AG09319 (cell line): ENCODE data around the gene C19orf18.
"Not testable (repeated sequence)": the region's sequence is repeated elsewhere in the genome, so short reads cannot be mapped to it uniquely, and the experiment has no call there.

Experiments
- DNase-seq: peaks from one replicate; pipeline ENCODE4 v3.0.0-alpha.2; 2010; ENCODE audit warnings: low read depth; ENCODE audit errors: extremely low read depth
- TF ChIP-seq, protein P1 (sequence below): IDR thresholded peaks from 2 replicates; pipeline ENCODE4 v1.5.1; 2011; ENCODE audit warnings: low read depth, mild to moderate bottlenecking, inconsistent platforms, low read length, moderate library complexity

Gene C19orf18

GRCh38 chr19:58009301-58009665, 34.9 kb upstream of the C19orf18 start:
- TF ChIP-seq, protein P1, sequence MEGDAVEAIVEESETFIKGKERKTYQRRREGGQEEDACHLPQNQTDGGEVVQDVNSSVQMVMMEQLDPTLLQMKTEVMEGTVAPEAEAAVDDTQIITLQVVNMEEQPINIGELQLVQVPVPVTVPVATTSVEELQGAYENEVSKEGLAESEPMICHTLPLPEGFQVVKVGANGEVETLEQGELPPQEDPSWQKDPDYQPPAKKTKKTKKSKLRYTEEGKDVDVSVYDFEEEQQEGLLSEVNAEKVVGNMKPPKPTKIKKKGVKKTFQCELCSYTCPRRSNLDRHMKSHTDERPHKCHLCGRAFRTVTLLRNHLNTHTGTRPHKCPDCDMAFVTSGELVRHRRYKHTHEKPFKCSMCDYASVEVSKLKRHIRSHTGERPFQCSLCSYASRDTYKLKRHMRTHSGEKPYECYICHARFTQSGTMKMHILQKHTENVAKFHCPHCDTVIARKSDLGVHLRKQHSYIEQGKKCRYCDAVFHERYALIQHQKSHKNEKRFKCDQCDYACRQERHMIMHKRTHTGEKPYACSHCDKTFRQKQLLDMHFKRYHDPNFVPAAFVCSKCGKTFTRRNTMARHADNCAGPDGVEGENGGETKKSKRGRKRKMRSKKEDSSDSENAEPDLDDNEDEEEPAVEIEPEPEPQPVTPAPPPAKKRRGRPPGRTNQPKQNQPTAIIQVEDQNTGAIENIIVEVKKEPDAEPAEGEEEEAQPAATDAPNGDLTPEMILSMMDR, result no peak

DNA sequence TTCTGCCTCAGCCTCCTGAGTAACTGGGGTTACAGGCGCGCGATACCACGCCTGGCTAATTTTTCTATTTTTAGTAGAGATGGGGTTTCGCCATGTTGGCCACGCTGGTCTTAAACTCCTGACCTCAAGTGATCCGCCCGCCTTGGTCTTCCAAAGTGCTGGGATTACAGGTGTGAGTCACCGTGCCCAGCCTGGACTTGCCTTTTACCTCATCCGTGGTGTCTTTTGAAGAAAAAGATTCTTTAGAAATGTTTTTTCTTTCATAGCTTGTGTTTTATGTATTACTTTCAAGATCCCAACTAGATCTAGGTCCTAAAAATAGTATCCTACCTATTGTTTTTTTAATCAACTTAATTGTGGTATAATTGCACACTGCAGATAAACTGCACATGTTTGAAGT, 34.5 kb upstream of the C19orf18 start:
- not testable (repeated sequence) for DNase-seq

More at GRCh38 chr19:58009301-58009665, 34.9 kb upstream of the C19orf18 start:
- DNase-seq, result no peak

DNA sequence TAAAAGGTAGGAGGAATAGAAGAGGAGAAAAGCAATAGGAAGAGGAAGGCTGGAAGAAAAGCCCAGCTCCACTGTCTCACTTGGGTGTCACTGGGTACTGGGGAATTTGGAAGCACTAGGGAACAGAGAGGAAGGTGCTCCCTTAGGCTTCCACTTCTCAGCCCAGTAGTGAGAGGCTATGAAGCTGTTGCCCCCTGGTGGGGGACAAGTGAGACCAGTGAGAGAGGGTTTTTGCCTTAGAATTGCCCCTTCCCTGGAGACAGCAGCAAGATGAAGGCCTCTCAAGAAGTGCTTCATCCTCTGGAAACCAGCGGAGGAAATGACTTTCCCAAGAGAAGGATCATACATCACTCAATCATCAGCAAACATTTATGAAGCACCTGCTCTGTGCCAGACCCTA, 33.0 kb upstream of the C19orf18 start:
- DNase-seq, result no peak
- TF ChIP-seq, protein P1, result no peak

- no peak for DNase-seq
- TF ChIP-seq, protein P1, result no peak
Measured at GRCh38 chr19:58003174-58003828, 29.0 kb upstream of the C19orf18 start.

DNA sequence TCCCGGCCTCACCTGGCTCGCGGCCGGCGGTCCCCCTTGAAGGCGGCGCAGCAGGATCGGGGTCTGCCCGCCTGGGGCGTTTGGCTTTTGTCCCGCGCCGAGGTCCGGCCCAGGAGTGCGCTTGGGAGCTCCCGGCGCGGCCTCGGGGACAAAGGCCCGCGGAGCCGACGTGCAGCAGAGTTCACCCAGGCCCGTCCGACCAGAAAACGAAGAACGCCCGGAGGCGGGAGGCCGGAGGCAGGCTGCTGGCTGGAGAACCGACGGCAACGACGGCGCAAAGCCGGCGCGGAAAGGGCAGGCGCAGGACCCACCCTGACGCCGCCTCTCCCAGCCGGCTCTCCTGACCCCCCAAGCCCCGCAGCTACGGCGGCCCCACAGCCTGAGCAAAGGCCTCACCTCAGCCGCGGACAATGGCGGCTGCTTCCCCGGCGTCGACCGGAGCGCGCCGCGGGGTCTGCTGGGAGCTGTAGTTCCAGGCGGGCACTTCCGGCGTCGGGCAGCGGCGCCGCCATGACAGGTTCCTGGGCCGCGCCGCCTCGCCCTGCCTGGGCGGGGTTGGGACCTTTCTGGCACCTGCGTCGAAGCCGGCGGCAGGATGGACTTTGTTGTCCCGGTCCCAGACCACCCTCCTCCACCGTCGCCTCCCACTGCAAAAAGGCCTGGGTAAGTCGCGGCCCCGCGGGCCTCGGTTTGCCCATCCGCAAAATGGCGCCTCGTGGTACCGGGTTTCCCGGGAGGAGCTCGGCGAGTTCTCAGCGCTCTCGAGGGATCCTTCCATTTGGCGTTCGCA, 28.2 kb upstream of the C19orf18 start, which contains the start of gene ZNF606:
TSS of gene ZNF606 (minus strand) at position 437 of the 790 bp plus-strand sequence. CDS start 1,501 bp downstream, outside the sequence.
- DNase-seq, result peak; percentile 63
- TF ChIP-seq, protein P1, result no peak

DNA sequence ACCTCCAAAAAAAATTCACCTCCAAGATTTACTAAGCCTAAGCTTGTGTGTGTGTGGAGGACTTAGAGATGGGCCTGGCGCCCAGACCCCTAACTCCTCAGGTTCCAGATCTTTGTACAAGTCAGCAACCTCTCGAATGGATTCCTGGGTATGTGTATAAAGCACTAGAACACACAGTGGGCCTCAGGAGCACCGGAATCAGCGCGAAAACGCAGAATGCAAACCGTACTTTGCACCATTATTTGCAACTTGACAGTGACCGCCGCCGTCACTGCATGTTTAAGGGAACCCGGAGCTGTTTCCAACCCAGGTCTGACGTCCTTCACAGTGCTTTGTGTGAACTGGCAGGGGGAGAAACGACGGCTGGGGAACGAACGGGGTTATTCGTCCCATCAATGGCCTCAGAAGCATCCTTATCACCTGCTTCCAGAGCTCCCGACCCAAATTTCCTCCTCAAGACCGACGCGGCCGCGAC, 27.6 kb upstream of the C19orf18 start:
- TF ChIP-seq, protein P1, result no peak
- no peak for DNase-seq

DNA sequence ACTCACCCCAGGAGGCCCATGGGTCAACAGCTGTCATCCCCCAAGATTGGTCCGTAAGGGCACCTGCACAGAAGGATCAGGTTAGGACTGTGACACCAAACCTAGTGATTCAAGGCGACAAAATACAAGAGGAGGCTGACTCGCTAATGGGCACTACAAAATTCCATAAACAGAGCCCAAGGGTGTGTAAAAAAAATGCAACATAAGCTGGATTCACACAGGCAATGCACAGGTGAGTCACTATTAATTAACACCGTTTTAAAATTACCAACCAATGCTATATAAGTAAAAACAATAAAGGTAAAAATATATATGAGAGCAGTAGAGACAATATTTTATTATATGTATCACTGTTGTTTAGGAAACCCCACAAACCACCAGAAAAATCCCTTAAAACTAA, 26.3 kb upstream of the C19orf18 start:
- TF ChIP-seq, protein P1, result no peak
- DNase-seq, result no peak
